ENCODE measurements around the gene TNFRSF14. TPM values are rescaled to one million over a fixed set of nuclear protein-coding genes. Genes with fewer than 3 reads are reported as not detected.

TNFRSF14 gene
- total and polyA plus RNA-seq, 2 donors (not counting 1 experiment from before 2014, with no cell fraction given): 239 to 427 TPM

GRCh38 chr1:2541619-2542245, 14.4 kb upstream of the TNFRSF14 start:
- no peaks in the 10 kb centered on the region for H3K9me3 Mint-ChIP-seq (ENCODE audit: insufficient read depth)
- H3K4me3 Mint-ChIP-seq: no peak overlapping the region
- H3K4me1 Mint-ChIP-seq: peaks cover 2% of the 10 kb centered on the region
- no peaks in the 10 kb centered on the region for H3K36me3 ChIP-seq (replicated peaks in 1 of 2; ENCODE audit: control extremely low read depth in 1 of 2, control insufficient read depth in 1 of 2, extremely low read depth in 1 of 2, insufficient read depth in 2 of 2, low read length in 1 of 2)
- H2AFZ ChIP-seq (ENCODE audit: insufficient read depth, low read depth, low read length, poor library complexity, severe bottlenecking): no peak overlapping the region
- H3K79me2 ChIP-seq (ENCODE audit: control insufficient read depth, insufficient read depth, low read length): no peaks in the 10 kb centered on the region
- no peak overlapping the region for H3K4me2 ChIP-seq (replicated peaks; ENCODE audit: low read depth, low read length, poor library complexity, severe bottlenecking)
- peak overlapping the region; percentile 26 for H3K27ac Mint-ChIP-seq
- 83% methylated on average over 25 of the region's 25 CpGs for WGBS (ENCODE audit: insufficient coverage)
- intact Hi-C loops (cut with micrococcal nuclease): no loop called here
- peaks cover 0 to 5% (median 0%) of the 10 kb centered on the region in 3 donors for H3K9me3 ChIP-seq (ENCODE audit: control extremely low read depth in 1 of 3, control insufficient read depth in 2 of 3, insufficient read depth in 1 of 3, low read length in 2 of 3)
- H4K20me1 ChIP-seq (ENCODE audit: control insufficient read depth, insufficient read depth, low read length, poor library complexity, severe bottlenecking): peaks cover 5% of the 10 kb centered on the region
- DNase-seq (peak; percentile 27), ATAC-seq (ENCODE audit: low read depth) (no peak)
- ChIA-PET POLR2A (no interaction called here), CTCF (no interaction called here)
- TF ChIP-seq EZH2 (IDR thresholded peaks at IDR 0.05; ENCODE audit: borderline replicate concordance, insufficient read depth, low read depth, low read length, poor library complexity, severe bottlenecking) (no peak), CTCF (IDR thresholded peaks at IDR 0.05) (no peak)
- no peak overlapping the region for H3K9ac ChIP-seq (ENCODE audit: low read length)
- peaks cover 4 to 11% of the 10 kb centered on the region in 2 donors for H3K4me1 ChIP-seq (ENCODE audit: control insufficient read depth in 2 of 2, insufficient read depth in 2 of 2, low read length in 2 of 2)
- H3K27ac ChIP-seq (ENCODE audit: low read length in 2 of 2): no peak overlapping the region
- H3K27me3 Mint-ChIP-seq: peaks cover 6% of the 10 kb centered on the region
- H3K4me3 ChIP-seq (ENCODE audit: control extremely low read depth in 1 of 5, extremely low read depth in 1 of 5, insufficient read depth in 1 of 5, low read depth in 2 of 5, low read length in 4 of 5): no peak overlapping the region
- H3K27me3 ChIP-seq (replicated peaks in 1 of 4; ENCODE audit: control extremely low read depth in 1 of 4, control insufficient read depth in 3 of 4, insufficient read depth in 4 of 4, low read length in 3 of 4): peaks cover 0 to 29% (median 4%) of the 10 kb centered on the region in 4 experiments

- H3K4me1 ChIP-seq (ENCODE audit: control insufficient read depth in 2 of 2, insufficient read depth in 2 of 2, low read length in 2 of 2): peaks cover 5 to 14% of the 10 kb centered on the region in 2 donors
- Mint-ChIP-seq H3K4me1 (peaks cover 7% of the 10 kb centered on the region), H3K27me3 (peaks cover 6% of the 10 kb centered on the region), H3K9me3 (ENCODE audit: insufficient read depth) (no peaks in the 10 kb centered on the region), H3K27ac (no peak overlapping the region), H3K4me3 (no peak overlapping the region)
- ATAC-seq (ENCODE audit: low read depth): no peak
- H3K79me2 ChIP-seq (ENCODE audit: control insufficient read depth, insufficient read depth, low read length): no peaks in the 10 kb centered on the region
- H3K4me2 ChIP-seq (replicated peaks; ENCODE audit: low read depth, low read length, poor library complexity, severe bottlenecking): no peak overlapping the region
- no peaks in the 10 kb centered on the region for H3K36me3 ChIP-seq (replicated peaks in 1 of 2; ENCODE audit: control extremely low read depth in 1 of 2, control insufficient read depth in 1 of 2, extremely low read depth in 1 of 2, insufficient read depth in 2 of 2, low read length in 1 of 2)
- H4K20me1 ChIP-seq (ENCODE audit: control insufficient read depth, insufficient read depth, low read length, poor library complexity, severe bottlenecking): peaks cover 7% of the 10 kb centered on the region
- peaks cover 0 to 29% (median 2%) of the 10 kb centered on the region in 4 experiments for H3K27me3 ChIP-seq (replicated peaks in 1 of 4; ENCODE audit: control extremely low read depth in 1 of 4, control insufficient read depth in 3 of 4, insufficient read depth in 4 of 4, low read length in 3 of 4)
- no peak overlapping the region for H2AFZ ChIP-seq (ENCODE audit: insufficient read depth, low read depth, low read length, poor library complexity, severe bottlenecking)
- H3K4me3 ChIP-seq (ENCODE audit: control extremely low read depth in 1 of 5, extremely low read depth in 1 of 5, insufficient read depth in 1 of 5, low read depth in 2 of 5, low read length in 4 of 5): no peak overlapping the region
- WGBS (ENCODE audit: insufficient coverage): 90% methylated on average over 10 of the region's 11 CpGs
- no peak overlapping the region for H3K27ac ChIP-seq (ENCODE audit: low read length in 2 of 2)
- intact Hi-C loops (cut with micrococcal nuclease): no loop called here
- peak; percentile 25 for DNase-seq
- no peak overlapping the region for H3K9ac ChIP-seq (ENCODE audit: low read length)
- TF ChIP-seq CTCF (IDR thresholded peaks at IDR 0.05) (no peak), EZH2 (IDR thresholded peaks at IDR 0.05; ENCODE audit: borderline replicate concordance, insufficient read depth, low read depth, low read length, poor library complexity, severe bottlenecking) (no peak)
- ChIA-PET CTCF (no interaction called here), POLR2A (no interaction called here)
- H3K9me3 ChIP-seq (ENCODE audit: control extremely low read depth in 1 of 3, control insufficient read depth in 2 of 3, insufficient read depth in 1 of 3, low read length in 2 of 3): peaks cover 0 to 5% (median 0%) of the 10 kb centered on the region in 3 donors
Observed at GRCh38 chr1:2542246-2542915, 13.8 kb upstream of the TNFRSF14 start.

All from B cell (primary cell).